Erythroblast (primary cell): ENCODE measurements around the gene MEIS1.

Experiments
- GATA1 ChIP-seq: IDR thresholded peaks from 2 replicates; pipeline ENCODE4 v1.6.1; 2011; ENCODE audit warnings: low read depth, mild to moderate bottlenecking, control low read depth, low read length, moderate library complexity
- POLR2A ChIP-seq: IDR thresholded peaks from 2 replicates; pipeline ENCODE4 v1.6.1; 2011; ENCODE audit warnings: mild to moderate bottlenecking, low read length

DNA sequence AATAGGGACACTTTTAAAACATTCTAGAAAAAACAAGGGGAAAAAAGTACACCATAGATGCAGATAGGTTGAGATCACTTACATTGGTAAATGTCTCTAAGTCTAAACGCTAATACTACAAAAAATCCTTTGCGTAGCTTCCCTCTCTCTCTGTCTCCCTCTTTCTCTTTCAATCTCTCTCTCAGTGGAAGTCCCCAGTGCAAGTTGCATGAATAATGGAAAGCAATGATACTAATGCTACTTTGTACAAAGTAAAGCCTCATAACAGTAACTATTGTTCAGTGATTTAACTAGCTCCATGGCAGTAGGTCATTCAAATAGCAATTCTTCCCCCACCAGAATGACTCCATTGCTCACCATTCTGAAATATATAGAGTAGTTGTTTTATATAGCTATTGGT lies 12.8 kb downstream of the MEIS1 start:
- no peak for TF ChIP-seq POLR2A
- no peak for TF ChIP-seq GATA1
